Stimulated activated CD4-positive, alpha-beta T cell treated with anti-CD3 and anti-CD28 coated beads, Interleukin-15, amount 100 ng/mL, for 48 hours (primary cell): Measurements from ENCODE around the gene UBAP2L.
"Not testable (repeated sequence)": the region's sequence is repeated elsewhere in the genome, so short reads cannot be mapped to it uniquely, and the experiment has no call there.

Experiments
- DNase-seq, 2 donors: peaks; one replicate each; pipeline ENCODE4 v3.0.0-alpha.2; 2020; ENCODE audit warnings: low read depth in 2 of 2

UBAP2L gene

DNA sequence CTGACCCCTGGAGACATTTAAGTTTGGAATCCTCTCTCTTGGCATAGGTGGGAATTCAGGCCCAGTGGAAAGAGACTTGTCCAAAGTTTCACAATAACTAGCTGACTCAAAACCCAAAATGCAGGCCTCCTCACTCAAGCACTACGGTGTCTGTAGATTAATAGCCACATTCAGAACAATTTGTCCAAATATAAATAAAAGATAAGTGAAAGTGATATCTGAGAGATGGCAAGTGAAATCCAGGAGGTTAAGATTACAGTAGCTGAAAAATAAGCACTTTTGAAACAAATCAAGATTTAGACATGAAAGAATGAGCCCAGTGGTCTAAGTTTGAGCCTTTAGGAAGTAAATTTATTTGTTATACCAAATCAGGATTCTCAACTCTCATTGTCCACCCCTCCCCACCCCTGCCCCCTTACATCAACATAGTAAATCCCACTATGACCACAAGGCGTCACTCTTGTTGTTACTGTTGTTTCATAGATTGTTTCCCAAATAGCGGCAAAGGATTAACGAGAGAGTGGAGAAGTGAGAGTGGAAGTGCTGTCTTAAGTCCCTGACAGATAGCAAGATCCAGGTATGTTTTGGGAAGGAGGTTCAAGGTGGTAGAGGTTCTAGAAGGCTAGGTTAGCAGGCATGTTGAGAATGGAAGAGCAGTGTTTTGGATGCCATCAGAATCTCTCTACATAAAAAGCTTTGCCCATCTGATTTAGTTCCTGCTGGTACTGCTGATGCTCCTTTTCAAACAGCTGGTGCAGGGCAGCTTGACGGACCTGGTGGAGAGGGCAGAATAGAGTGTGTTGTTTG is 21.8 kb upstream of the UBAP2L start:
- no peak for DNase-seq

DNA sequence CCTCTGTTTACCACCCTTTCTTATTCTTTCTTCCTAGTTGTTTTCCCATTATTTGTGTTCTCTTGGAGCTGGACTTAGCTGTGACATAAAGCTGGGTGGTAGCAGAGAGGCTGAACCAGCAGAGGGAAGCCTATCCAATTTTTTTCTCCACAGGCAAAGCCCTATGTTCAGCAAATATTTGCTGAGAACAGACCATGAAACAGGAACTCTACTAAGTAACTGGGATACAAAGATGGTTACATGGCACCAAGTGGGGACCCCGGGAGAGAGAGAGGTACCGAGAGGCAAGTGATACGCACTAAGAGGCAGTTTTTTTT is 21.2 kb upstream of the UBAP2L start:
- no peak for DNase-seq

DNA sequence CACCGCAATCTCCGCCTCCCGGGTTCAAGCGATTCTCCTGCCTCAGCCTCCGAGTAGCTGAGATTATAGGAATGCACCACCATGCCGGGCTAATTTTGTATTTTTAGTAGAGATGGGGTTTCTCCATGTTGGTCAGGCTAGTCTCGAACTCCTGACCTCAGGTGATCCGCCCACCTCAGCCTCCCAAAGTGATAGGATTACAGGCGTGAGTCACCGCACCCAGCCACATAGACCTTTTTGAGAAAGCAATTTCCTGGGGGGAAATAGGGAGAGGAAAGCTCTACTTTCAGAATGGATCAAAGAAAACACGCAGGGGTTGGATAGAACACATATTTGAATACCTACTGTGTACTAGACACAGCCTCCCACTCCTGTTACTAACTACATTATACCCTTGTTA is 15.0 kb upstream of the UBAP2L start:
- DNase-seq, result not testable (repeated sequence)

DNA sequence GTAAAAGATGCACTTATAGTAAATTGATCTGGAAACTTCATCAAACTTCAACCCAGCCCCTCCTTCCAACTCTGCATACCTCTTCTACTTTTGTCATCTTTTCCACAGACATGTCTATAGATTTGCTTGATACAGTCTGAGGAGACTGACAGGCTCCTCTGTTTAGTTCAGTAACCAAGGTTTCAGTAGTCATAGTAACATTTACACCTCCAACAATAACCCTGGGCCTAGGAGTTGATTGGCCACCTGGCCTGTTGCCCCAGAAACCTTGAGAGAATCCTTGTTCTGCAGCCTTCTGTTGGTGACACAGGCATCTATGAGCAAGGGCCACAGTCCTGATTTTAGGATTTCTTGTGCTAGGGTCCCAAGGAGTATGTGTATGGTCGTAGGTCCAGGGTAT is 14.6 kb upstream of the UBAP2L start, which contains the start of gene CFAP141:
TSS of gene CFAP141 (minus strand) at position 138 of the 400 bp plus-strand sequence. CDS start at position 112, 26 bp downstream.
- no peak for DNase-seq

DNA sequence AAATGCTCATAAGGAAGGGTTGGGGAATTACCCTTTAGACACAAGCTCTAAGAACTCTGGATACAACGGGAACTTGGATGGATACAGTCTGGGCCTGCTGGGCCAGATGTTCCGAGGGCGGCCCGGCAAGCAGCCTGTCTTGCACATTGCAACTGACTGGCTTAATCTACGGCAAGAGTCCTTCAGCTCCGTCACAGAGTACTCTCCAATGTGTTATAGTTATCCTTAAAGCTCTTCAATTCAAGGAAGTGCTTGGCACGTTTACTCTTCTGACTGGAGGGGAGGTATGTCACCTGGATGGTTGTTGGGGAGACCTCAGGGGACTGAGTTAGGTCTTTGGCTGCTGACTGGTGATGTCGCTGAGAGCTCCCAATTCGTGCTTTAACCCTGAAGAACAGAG is 13.5 kb upstream of the UBAP2L start:
- DNase-seq, result no peak

DNA sequence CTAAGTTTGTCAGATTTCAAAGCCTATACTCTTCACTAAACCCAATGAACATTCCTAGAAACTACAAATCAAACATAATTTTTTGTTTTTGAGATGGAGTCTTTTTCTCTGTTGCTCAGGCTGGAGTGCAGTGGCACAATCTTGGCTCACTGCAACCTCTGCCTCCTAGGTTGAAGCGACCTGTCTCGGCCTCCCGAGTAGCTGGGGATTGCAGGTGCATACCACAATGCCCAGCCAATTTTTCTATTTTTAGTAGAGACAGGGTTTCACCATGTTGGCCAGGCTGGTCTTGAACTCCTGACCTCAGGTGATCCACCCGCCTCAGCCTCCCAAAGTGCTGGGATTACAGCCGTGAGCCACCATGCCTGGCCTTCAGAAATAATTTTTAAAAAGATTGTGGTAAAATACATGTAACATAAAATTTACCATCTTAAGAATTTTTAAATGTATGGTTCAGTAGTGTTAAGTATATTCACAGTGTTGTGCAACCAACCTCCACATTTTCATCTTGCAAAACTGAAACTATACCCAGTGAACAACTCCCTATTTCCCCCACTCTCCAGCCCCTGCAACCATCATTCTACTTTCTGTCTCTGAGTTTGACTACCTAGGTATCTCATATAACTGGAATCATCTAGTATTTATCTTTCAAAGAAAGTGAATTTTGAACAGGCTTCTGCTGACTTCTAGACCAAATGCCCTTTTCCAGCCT is 11.9 kb upstream of the UBAP2L start:
- no peak for DNase-seq

DNA sequence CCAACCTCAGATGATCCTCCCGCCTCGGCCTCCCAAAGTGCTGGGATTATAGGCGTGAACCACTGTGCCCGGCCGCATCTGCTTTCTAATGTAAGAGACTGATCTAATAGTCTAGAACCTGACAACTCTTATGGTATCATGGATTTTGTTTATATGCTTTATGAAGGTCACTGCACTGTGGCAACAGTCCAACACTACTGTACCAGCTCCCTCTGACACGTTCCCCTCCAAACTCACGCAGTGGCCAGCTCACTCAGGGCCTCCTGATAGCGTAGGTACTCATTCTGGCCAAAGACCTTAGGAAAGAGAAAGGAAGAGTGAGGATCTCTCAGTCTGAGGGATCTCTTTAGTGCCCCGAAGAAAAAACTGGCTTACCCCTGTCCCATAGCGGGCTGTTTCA is 8.7 kb upstream of the UBAP2L start:
- DNase-seq, result no peak

DNA sequence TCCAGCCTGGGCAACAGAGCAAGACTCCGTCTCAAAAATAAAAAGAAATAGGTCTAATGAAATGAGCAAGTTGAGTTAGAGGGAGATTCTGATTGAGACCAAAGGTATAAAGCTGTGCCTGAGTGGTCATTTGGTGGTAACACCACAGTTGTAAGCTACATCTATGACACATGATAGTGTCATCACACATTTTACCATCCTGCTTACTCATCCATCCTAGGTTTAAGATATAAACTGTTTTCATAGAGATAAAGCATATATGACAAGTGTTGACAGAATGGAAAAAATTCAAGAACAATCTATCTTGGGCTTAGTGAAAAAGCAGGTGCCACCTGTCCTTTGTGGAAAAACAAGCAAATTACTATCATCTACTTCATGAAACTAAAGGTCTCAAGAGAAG is 7.5 kb upstream of the UBAP2L start:
- DNase-seq, result no peak

DNA sequence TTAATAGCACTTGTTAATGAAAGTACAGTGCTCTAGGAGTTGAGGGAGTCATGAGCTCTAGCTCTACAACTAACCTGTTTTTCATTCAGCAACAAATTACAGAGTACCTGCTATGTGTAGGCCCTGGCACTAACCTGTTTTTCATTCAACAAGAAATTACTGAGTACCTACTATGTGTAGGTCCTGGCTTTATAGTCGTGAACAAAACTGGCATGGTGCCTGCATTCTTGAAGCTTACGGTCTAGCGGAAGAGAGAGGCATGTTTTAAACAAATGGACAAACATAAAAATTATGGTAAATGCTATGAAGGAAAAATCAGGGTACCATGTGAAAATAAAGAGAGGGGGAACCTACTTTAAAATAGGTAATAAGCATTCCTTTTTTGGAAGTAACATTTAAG is 2.2 kb upstream of the UBAP2L start:
- no peak for DNase-seq

DNA sequence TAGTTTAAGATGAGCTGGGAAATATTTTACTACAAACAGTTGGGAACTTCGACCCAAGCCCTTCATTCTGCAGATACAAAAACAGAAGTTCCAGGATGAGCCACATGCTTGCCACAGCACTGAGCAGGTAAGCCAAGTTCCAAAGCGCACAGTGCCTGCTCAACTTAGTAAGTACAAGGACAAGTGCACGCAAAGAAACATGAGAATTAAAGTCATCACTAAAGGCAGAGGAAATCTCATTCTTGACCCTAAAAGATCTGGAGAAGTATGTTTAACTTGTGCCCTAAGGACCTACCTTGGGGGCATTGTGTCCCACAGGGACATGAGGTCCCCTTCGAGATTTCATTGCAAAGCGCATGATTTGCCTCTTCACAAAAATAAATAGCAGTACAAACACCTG is 1.2 kb upstream of the UBAP2L start:
- no peak for DNase-seq

DNA sequence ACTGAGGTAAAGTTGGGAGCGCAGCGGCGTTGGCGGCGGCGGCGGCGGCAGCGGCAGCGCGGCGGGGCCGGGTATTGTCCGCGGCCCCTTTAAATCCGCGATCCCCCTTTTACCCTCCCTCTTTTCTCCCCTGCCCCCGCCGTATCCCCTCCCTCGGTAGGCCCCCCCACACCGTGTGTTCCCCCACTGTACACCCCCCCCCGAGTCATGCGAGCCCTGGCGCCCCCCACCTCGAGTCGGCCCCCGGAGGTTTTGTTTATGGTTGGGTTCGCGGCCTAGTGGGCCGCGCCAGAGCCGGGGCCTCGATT is 169 bp downstream of the UBAP2L start:
- no peak for DNase-seq

DNA sequence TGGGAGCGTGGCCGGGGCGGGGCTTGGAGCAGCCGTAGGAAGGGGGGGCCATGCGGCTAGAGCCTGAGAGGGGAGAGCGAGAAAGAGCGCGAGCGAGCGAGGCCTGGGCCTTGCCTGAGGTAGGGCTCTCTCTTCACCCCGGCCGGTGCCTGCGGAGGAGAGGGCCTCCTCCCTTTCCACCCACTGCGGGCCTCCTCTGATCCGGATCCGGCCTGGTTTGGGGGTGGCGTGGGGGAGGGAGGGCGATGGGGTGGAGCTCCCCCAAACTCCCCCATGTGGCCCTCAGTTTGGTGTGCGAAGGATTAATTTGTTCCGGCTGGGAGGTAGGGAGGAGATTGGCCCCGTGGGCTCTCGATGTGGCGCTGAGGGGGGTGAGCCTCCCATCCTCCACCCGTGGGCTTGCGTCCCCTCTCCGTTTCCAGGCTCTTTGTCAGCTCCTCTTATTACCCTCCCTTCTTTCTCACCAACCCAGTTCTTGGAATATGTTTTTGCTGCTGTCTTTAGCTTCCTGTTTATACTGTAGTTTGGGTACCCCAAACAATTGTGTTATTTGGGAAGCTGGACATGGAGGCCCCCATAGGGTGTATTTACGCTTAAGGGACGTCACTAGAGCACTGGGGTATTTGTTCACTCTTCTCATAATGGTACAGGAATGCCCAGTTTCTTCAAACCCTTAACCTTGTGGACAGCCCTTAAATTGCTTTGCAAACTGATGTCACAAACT is 685 bp downstream of the UBAP2L start:
- DNase-seq, result peak; percentile 43 to 55

DNA sequence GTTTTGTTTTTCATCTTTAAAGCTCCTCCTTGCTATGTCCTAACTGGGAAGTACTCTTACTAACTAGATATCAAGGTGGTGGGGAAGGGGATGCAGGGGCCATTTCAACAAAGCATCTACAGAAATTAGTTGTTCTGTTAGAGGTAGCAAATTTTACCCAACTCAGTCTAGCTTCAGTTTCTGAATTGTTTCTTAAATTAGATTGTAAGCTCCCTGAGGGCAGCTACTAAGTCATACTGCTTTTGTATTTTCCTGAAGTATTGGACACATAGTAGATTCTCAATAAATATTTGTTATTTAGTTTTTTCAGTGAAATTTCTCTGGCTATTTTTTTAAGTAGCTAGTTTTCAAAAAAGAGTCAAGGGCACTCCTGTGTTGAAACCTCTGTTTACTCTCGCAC is 1.8 kb downstream of the UBAP2L start:
- DNase-seq, result no peak

DNA sequence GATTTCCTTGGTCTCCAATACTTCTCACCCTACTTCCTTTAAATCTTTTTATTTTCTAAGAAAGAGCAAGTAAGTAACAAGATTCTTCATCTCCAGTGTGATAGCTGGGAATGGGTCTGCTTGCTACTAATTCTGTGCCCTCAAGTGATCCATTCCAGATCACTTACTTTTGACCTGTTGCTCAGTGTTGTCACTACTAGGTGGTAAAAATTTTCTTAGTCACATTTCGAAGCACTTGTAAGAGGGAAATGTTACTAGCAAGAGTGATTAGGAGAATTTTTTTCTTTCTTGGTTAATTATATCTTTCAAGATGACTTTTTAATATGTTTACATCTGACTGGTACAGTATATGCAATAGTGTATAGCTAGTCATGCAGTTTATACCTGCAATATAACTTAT is 2.2 kb downstream of the UBAP2L start:
- no peak for DNase-seq

DNA sequence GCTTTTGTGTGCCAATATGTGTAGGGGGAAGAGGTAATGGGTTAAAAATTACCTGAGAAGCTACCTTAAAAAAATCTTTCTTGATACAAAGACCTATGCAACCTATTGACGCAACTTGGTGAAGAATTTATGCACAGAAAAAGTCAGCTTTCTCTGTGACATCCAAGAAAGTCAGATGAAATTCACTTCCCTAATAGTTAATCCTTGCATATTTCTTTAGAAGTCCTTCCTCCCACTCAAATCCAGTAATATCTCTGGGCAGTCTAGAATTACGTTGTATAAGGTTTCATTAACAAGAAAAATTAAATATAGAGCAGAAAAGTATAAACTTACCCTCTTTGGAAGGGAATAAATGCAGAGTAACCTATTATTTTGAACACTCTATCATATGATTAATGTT is 2.9 kb downstream of the UBAP2L start:
- DNase-seq, result no peak

DNA sequence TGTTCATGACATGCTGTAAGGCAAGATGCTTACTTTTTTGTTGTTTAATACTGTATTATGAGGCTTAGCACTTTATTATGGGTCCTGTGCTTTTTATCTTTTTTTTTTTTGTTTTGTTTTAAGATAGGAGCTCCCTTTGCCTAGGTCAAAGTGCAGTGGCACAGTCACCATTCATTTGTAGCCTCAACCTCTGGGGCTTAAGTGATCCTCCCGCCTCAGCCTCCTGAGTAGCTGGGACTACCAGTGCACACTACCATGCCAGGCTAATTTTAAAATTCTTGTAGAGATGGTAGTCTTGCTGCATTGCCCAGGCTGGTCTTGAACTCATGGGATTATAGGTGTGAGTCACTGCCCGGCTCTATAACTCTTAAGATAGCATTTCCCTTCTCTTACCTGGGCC is 4.6 kb downstream of the UBAP2L start:
- DNase-seq, result no peak

DNA sequence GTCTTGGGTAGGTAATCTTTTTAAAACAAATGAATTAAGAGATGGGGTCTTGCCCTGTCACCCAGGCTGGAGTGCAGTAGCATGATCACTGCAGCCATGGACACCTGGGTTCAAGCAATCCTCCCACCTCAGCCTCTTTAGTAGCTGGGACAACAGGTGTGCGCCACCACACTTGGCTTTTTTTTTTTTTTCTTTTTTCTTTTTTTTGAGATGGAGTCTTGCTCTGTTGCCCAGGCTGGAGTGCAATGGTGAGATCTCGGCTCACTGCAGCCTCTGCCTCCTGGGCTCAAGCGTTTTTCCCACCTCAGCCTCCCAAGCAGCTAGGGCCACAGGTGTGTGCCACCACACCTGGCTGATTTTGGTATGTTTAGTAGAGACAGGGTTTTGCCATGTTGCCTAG is 10.4 kb downstream of the UBAP2L start:
- not testable (repeated sequence) for DNase-seq

DNA sequence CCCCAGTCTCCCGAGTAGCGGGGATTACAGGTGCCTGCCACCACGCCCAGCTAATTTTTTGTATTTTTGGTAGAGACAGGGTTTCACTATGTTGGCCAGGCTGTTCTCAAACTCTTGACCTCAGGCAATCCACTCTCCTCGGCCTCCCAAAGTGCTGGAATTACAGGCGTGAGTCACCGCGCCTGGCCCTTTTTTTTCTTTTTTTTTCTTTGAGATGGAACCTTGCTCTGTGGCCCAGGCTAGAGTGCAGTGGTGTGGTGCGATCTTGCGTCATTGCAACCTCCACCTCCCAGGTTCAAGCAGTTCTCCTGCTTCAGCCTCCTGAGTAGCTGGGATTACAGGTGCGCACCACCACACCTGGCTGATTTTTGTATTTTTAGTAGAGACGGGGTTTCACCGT is 12.4 kb downstream of the UBAP2L start:
- DNase-seq, result not testable (repeated sequence)

DNA sequence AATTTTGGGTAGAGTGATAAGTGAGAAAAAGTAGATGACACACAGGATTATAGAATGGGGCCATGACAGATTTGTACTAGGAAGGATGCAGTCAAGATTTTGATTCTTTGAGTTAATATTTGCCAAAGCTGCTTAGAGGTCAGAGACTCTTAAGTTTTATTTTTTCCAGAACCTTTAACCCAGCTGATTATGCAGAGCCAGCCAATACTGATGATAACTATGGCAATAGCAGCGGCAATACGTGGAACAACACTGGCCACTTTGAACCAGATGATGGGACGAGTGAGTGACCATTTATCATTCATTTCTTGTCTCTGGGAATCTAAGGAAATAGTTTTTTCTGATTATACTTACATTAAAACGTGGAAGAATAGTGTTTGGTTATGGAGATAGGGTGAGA is 16.1 kb downstream of the UBAP2L start:
- no peak for DNase-seq

DNA sequence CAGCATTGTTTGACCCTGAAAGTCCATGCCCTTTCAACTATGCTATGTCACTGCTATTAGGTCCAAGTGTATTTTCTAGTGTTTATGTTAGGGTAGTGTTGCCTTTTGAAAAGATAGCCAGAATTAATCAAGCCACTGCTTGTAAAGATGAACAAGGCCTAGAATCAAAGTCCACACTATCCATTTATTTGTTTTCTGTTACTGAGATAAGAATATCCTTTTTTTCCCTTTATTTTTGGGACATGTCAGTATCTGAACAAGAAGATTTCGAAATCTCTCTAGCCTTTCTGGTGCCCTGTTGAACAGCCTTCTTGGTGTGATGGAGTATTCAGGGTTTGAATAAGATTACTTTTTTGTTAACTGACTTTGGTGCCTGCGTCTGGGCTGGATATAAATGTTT is 16.7 kb downstream of the UBAP2L start:
- DNase-seq, result no peak

DNA sequence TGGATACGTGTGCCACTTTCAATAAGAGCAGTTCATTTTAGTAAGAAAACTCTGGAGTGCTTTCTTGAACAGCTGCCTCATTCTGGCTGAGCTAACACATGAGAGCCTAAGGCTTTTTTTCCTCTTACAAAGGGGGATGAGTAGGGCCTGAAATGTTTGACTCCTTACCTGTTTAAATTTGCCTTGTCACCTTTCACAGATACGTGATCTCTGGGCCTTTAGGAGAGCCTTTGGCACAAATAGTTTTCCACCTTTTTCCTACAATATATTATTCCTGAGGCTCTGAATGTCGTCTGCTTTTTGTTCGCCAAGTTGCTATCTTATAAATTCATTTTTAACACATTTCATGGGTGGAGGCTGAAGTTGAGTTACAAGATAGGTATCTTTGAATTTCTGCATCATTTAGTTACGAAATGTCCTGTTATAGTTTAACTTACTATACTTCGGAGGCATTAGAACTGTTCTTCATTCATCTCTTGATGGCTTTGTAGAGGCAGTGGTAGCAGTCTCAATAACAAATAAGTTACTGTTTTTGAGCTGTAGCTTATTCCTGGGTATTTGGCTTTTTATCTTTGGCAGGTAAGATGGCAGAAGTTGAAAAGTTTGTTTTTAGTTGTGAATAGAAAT is 17.2 kb downstream of the UBAP2L start:
- no peak for DNase-seq

DNA sequence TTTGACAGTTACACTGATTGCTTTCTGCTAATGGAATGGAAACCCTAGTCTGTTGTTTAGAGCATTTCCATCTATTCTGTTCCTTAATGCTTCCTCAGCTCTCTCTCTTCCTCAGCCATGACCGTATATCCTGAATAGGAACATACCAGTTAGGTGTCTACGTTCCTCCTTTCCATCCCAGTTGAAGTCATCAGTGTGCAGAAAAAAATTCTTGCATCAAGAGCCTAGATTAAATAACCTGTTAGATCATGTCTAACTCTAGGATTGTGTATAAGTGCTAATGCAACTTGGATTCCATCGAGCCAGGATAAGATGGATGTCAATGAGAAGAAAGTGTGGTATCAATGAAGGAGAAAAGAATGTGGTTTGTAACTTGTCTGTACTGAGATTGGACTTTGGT is 18.7 kb downstream of the UBAP2L start:
- DNase-seq, result no peak
